H9 (cell line): ENCODE results near the gene JAG2. TPM values are rescaled to one million over a fixed set of nuclear protein-coding genes. Genes with fewer than 3 reads are reported as not detected.

Experiments
- DNase-seq: peaks from one replicate; pipeline ENCODE4 v3.0.0-alpha.2; 2017
- H2AFZ ChIP-seq: one replicate; pipeline ENCODE4 v1.6.1; 2013; ENCODE audit warnings: mild to moderate bottlenecking, low read length, control low read depth, moderate library complexity
- H2AK5ac ChIP-seq: 2 replicates; pipeline ENCODE4 v1.6.1; 2013; ENCODE audit warnings: low read length, control low read depth, mixed read lengths; ENCODE audit not compliant: insufficient read length
- H2BK120ac ChIP-seq: one replicate; pipeline ENCODE4 v1.6.1; 2013; ENCODE audit warnings: low read depth, mild to moderate bottlenecking, low read length, control low read depth, inconsistent platforms; ENCODE audit not compliant: poor library complexity, severe bottlenecking
- H2BK12ac ChIP-seq: 2 replicates; pipeline ENCODE4 v1.6.1; 2013; ENCODE audit warnings: low read length, control low read depth, mixed read lengths, low read depth; ENCODE audit not compliant: insufficient read length
- H2BK15ac ChIP-seq: 2 replicates; pipeline ENCODE4 v1.6.1; 2013; ENCODE audit warnings: low read depth, low read length, control low read depth
- H2BK20ac ChIP-seq: one replicate; pipeline ENCODE4 v1.6.1; 2013; ENCODE audit warnings: low read depth, mild to moderate bottlenecking, low read length, control low read depth, inconsistent platforms; ENCODE audit not compliant: poor library complexity, severe bottlenecking
- H2BK5ac ChIP-seq: 2 replicates; pipeline ENCODE4 v1.6.1; 2013; ENCODE audit warnings: low read length, control low read depth, mixed read lengths; ENCODE audit not compliant: insufficient read length
- H3K14ac ChIP-seq: 2 replicates; pipeline ENCODE4 v1.6.1; 2013; ENCODE audit warnings: low read length, control low read depth; ENCODE audit not compliant: insufficient read depth
- H3K18ac ChIP-seq: 2 replicates; pipeline ENCODE4 v1.6.1; 2013; ENCODE audit warnings: low read depth, mild to moderate bottlenecking, mixed read lengths, low read length, control low read depth; ENCODE audit not compliant: insufficient read length
- H3K23ac ChIP-seq: 2 replicates; pipeline ENCODE4 v1.6.1; 2013; ENCODE audit warnings: low read length, control low read depth, mixed read lengths, low read depth; ENCODE audit not compliant: insufficient read length
- H3K23me2 ChIP-seq: 2 replicates; pipeline ENCODE4 v1.6.1; 2013; ENCODE audit warnings: low read depth, mild to moderate bottlenecking, mixed read lengths, low read length, control low read depth; ENCODE audit not compliant: insufficient read length, poor library complexity, severe bottlenecking
- H3K27ac ChIP-seq: 2 replicates; pipeline ENCODE4 v1.5.1; 2013; ENCODE audit warnings: low read length, control low read depth, mixed read lengths, low read depth; ENCODE audit not compliant: insufficient read length
- H3K27me3 ChIP-seq: 2 replicates; pipeline ENCODE4 v1.6.1; 2013; ENCODE audit warnings: low read length, control low read depth, inconsistent platforms; ENCODE audit not compliant: insufficient read depth
- H3K4ac ChIP-seq: 2 replicates; pipeline ENCODE4 v1.6.1; 2013; ENCODE audit warnings: low read depth, mild to moderate bottlenecking, control low read depth, inconsistent platforms, low read length, moderate library complexity
- H3K4me1 ChIP-seq: 2 replicates; pipeline ENCODE4 v1.6.1; 2013; ENCODE audit warnings: low read length, control low read depth, inconsistent platforms; ENCODE audit not compliant: insufficient read depth
- H3K4me2 ChIP-seq: 2 replicates; pipeline ENCODE4 v1.6.1; 2013; ENCODE audit warnings: low read length, control low read depth, mixed read lengths; ENCODE audit not compliant: insufficient read length, insufficient read depth
- H3K56ac ChIP-seq: 2 replicates; pipeline ENCODE4 v1.6.1; 2013; ENCODE audit warnings: low read depth, mild to moderate bottlenecking, mixed read lengths, low read length, control low read depth; ENCODE audit not compliant: insufficient read length
- H3K79me1 ChIP-seq: 2 replicates; pipeline ENCODE4 v1.6.1; 2013; ENCODE audit warnings: low read depth, mild to moderate bottlenecking, moderate library complexity, low read length, control low read depth, inconsistent platforms; ENCODE audit not compliant: insufficient read depth, poor library complexity, severe bottlenecking
- H3K79me2 ChIP-seq: 2 replicates; pipeline ENCODE4 v1.6.1; 2013; ENCODE audit warnings: low read length, control low read depth, inconsistent platforms; ENCODE audit not compliant: insufficient read depth
- H3K9ac ChIP-seq: 2 replicates; pipeline ENCODE4 v1.6.1; 2013; ENCODE audit warnings: low read length, control low read depth, mixed read lengths; ENCODE audit not compliant: insufficient read length; ENCODE audit errors: extremely low read depth
- H3K9me3 ChIP-seq: one replicate; pipeline ENCODE4 v1.6.1; 2013; ENCODE audit warnings: low read depth, low read length, inconsistent platforms; ENCODE audit not compliant: control insufficient read depth
- H3T11ph ChIP-seq: one replicate; pipeline ENCODE4 v1.6.1; 2013; ENCODE audit warnings: mild to moderate bottlenecking, low read length, control low read depth, inconsistent platforms
- H4K20me1 ChIP-seq: one replicate; pipeline ENCODE4 v1.6.1; 2013; ENCODE audit not compliant: control insufficient read depth, insufficient read length, insufficient read depth
- H4K5ac ChIP-seq: 2 replicates; pipeline ENCODE4 v1.6.1; 2013; ENCODE audit warnings: low read depth, mild to moderate bottlenecking, mixed read lengths, low read length, control low read depth; ENCODE audit not compliant: insufficient read length
- H4K8ac ChIP-seq: replicated peaks from 2 replicates; pipeline ENCODE4 v1.6.1; 2013; ENCODE audit warnings: low read length, control low read depth, mixed read lengths, low read depth; ENCODE audit not compliant: insufficient read length
- H4K91ac ChIP-seq: 2 replicates; pipeline ENCODE4 v1.6.1; 2013; ENCODE audit warnings: low read depth, mild to moderate bottlenecking, moderate library complexity, mixed read lengths, low read length, control low read depth; ENCODE audit not compliant: insufficient read length
- H3K27ac Mint-ChIP-seq, 3 experiments: 2 replicates in 2 of 3; 3 replicates in 1 of 3; pipeline ENCODE4 v1.8.0; 2020 to 2021; ENCODE audit warnings: mixed read lengths in 3 of 3, mild to moderate bottlenecking in 1 of 3, moderate library complexity in 1 of 3
- H3K27me3 Mint-ChIP-seq: 2 replicates; pipeline ENCODE4 v1.8.0; 2021; ENCODE audit warnings: low read depth, mild to moderate bottlenecking, moderate library complexity, mixed read lengths
- H3K36me3 Mint-ChIP-seq, 3 experiments: 2 replicates in 2 of 3; 3 replicates in 1 of 3; pipeline ENCODE4 v1.8.0; 2020 to 2021; ENCODE audit warnings: low read depth in 3 of 3, mixed read lengths in 3 of 3; ENCODE audit not compliant: insufficient read depth in 1 of 3
- H3K4me1 Mint-ChIP-seq, 2 experiments: 2 replicates each; pipeline ENCODE4 v1.8.0; 2020; ENCODE audit warnings: mixed read lengths in 2 of 2
- H3K4me3 Mint-ChIP-seq, 2 experiments: 2 replicates in 1 of 2; 3 replicates in 1 of 2; pipeline ENCODE4 v1.8.0; 2020 to 2021; ENCODE audit warnings: mild to moderate bottlenecking in 2 of 2, mixed read lengths in 2 of 2, moderate library complexity in 1 of 2
- H3K9me3 Mint-ChIP-seq, 2 experiments: 2 replicates in 1 of 2; 3 replicates in 1 of 2; pipeline ENCODE4 v1.8.0; 2020; ENCODE audit warnings: mild to moderate bottlenecking in 2 of 2, mixed read lengths in 2 of 2, moderate library complexity in 1 of 2
- WGBS: extraction: QIAGEN DNeasy Blood & Tissue Kit; methylation state at CpG from one replicate; pipeline ENCODE4 v1.1.7; 2013; ENCODE audit warnings: missing lambda C conversion rate, low lambda C conversion rate, mixed read lengths; ENCODE audit not compliant: insufficient read length; ENCODE audit errors: extremely low coverage; 5-methylcytosine and 5-hydroxymethylcytosine counted together
- total RNA-seq: library from RNA; stranded (reverse); gene quantifications from 2 replicates; pipeline ENCODE4 v1.2.1, GENCODE V29; 2021
- TF ChIP-seq, protein P1 (sequence below): fragments of 200-600 bp; sonication (generic); conservative IDR thresholded peaks from 3 replicates; pipeline ENCODE4 v1.8.0; 2021; ENCODE audit warnings: antibody characterized with exemption, mild to moderate bottlenecking

The JAG2 gene
- total RNA-seq, 1 experiment from 2014 or later, result 11.4 TPM

DNA sequence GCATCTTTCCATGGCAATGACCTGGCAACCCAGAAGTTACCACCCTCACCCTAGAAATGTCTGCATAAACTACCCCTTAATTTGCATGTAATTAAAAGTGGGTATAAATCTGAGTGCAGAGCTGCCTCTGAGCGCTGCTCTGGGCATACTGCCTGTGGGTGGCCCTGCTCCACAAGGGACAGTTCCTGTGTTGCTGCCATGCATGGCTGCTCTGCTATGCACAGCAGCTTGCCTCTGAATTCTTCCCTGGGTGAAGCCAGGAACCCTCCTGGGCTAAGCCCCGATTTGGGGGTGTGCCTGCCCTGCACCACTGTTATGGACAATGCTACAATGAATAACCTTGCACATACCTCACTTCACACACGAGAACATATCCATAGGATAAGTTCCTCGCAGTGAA lies 67.7 kb downstream of the JAG2 start:
- H2AFZ ChIP-seq, result no peak overlapping the region
- H3K27ac ChIP-seq, result no peak overlapping the region
- H3K14ac ChIP-seq, result no peak overlapping the region
- peaks cover 68% of the 10 kb centered on the region for H3K27me3 Mint-ChIP-seq
- no peak overlapping the region for H3K23ac ChIP-seq
- H3K23me2 ChIP-seq, result no peaks in the 10 kb centered on the region
- TF ChIP-seq, protein P1, sequence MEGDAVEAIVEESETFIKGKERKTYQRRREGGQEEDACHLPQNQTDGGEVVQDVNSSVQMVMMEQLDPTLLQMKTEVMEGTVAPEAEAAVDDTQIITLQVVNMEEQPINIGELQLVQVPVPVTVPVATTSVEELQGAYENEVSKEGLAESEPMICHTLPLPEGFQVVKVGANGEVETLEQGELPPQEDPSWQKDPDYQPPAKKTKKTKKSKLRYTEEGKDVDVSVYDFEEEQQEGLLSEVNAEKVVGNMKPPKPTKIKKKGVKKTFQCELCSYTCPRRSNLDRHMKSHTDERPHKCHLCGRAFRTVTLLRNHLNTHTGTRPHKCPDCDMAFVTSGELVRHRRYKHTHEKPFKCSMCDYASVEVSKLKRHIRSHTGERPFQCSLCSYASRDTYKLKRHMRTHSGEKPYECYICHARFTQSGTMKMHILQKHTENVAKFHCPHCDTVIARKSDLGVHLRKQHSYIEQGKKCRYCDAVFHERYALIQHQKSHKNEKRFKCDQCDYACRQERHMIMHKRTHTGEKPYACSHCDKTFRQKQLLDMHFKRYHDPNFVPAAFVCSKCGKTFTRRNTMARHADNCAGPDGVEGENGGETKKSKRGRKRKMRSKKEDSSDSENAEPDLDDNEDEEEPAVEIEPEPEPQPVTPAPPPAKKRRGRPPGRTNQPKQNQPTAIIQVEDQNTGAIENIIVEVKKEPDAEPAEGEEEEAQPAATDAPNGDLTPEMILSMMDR, result no peak
- no peak for DNase-seq
- no peaks in the 10 kb centered on the region for H3K79me2 ChIP-seq
- no peak overlapping the region for H3T11ph ChIP-seq
- no peak overlapping the region for H2BK5ac ChIP-seq
- no peak overlapping the region for H3K4ac ChIP-seq
- H2BK120ac ChIP-seq, result no peak overlapping the region
- no CpG with 5 or more reads among the region's 4 CpGs for WGBS
- H4K91ac ChIP-seq, result no peak overlapping the region
- H3K9me3 ChIP-seq, result peaks cover 11% of the 10 kb centered on the region
- no peaks in the 10 kb centered on the region for H3K4me1 Mint-ChIP-seq
- no peak overlapping the region for H2BK20ac ChIP-seq
- H4K20me1 ChIP-seq, result no peaks in the 10 kb centered on the region
- H3K27me3 ChIP-seq, result no peaks in the 10 kb centered on the region
- no peak overlapping the region for H3K56ac ChIP-seq
- no peaks in the 10 kb centered on the region for H3K4me1 ChIP-seq
- H2BK15ac ChIP-seq, result no peak overlapping the region
- peaks cover 31 to 34% of the 10 kb centered on the region in 2 experiments for H3K9me3 Mint-ChIP-seq
- H3K4me3 Mint-ChIP-seq, result no peak overlapping the region
- no peak overlapping the region for H3K27ac Mint-ChIP-seq
- H2BK12ac ChIP-seq, result no peak overlapping the region
- H4K5ac ChIP-seq, result no peak overlapping the region
- no peak overlapping the region for H3K18ac ChIP-seq
- no peak overlapping the region for H2AK5ac ChIP-seq
- no peak overlapping the region for H3K4me2 ChIP-seq
- H3K36me3 Mint-ChIP-seq, result peaks cover 0 to 8% (median 5%) of the 10 kb centered on the region in 3 experiments; a peak in 3 of 7 replicates
- H4K8ac ChIP-seq, result no peak overlapping the region
- H3K79me1 ChIP-seq, result no peaks in the 10 kb centered on the region
- H3K9ac ChIP-seq, result no peak overlapping the region
